Measurements from ENCODE around the gene PRKCH. TPM values are rescaled to one million over a fixed set of nuclear protein-coding genes. Genes with fewer than 3 reads are reported as not detected.

PRKCH gene
- total RNA-seq, 1 donor from 2014 or later, result 209 TPM

- DNase-seq (ENCODE audit: low read depth in 2 of 2), result peak in 1 of 2 donors; percentile 72
Measured at GRCh38 chr14:61420326-61420725, 98.9 kb downstream of the PRKCH start.

GRCh38 chr14:61421212-61421923, 100.0 kb downstream of the PRKCH start:
- no peak for DNase-seq (ENCODE audit: low read depth in 2 of 2)

- DNase-seq (ENCODE audit: low read depth in 2 of 2), result no peak
Measured at GRCh38 chr14:61426048-61426447, 104.7 kb downstream of the PRKCH start.

- no peak for DNase-seq (ENCODE audit: low read depth in 2 of 2)
Measured at GRCh38 chr14:61428261-61428660, 106.9 kb downstream of the PRKCH start.

- DNase-seq (ENCODE audit: low read depth in 2 of 2), result no peak
Measured at GRCh38 chr14:61429316-61429715, 107.9 kb downstream of the PRKCH start.

GRCh38 chr14:61430066-61430757, 108.8 kb downstream of the PRKCH start:
- no peak for DNase-seq (ENCODE audit: low read depth in 2 of 2)

- peak in 1 of 2 donors; percentile 79 for DNase-seq (ENCODE audit: low read depth in 2 of 2)
Measured at GRCh38 chr14:61433169-61433568, 111.8 kb downstream of the PRKCH start.

- no peak for DNase-seq (ENCODE audit: low read depth in 2 of 2)
Measured at GRCh38 chr14:61433828-61434227, 112.4 kb downstream of the PRKCH start.

GRCh38 chr14:61434311-61434710, 112.9 kb downstream of the PRKCH start:
- DNase-seq (ENCODE audit: low read depth in 2 of 2), result no peak

GRCh38 chr14:61435563-61436337, 114.4 kb downstream of the PRKCH start:
- DNase-seq (ENCODE audit: low read depth in 2 of 2), result peak in 1 of 2 donors; percentile 57

GRCh38 chr14:61437381-61437780, 116.0 kb downstream of the PRKCH start:
- peak in 1 of 2 donors; percentile 36 for DNase-seq (ENCODE audit: low read depth in 2 of 2)

GRCh38 chr14:61438036-61438435, 116.7 kb downstream of the PRKCH start:
- no peak for DNase-seq (ENCODE audit: low read depth in 2 of 2)

- peak in 1 of 2 donors; percentile 54 for DNase-seq (ENCODE audit: low read depth in 2 of 2)
Measured at GRCh38 chr14:61438497-61438859, 117.1 kb downstream of the PRKCH start.

- DNase-seq (ENCODE audit: low read depth in 2 of 2), result peak; percentile 83 to 89
Measured at GRCh38 chr14:61438860-61439765, 117.7 kb downstream of the PRKCH start.

- no peak for DNase-seq (ENCODE audit: low read depth in 2 of 2)
Measured at GRCh38 chr14:61439779-61440418, 118.5 kb downstream of the PRKCH start.

GRCh38 chr14:61443481-61443880, 122.1 kb downstream of the PRKCH start:
- DNase-seq (ENCODE audit: low read depth in 2 of 2), result no peak

- no peak for DNase-seq (ENCODE audit: low read depth in 2 of 2)
Measured at GRCh38 chr14:61444215-61444768, 122.9 kb downstream of the PRKCH start.

GRCh38 chr14:61451491-61451890, 130.1 kb downstream of the PRKCH start:
- no peak for DNase-seq (ENCODE audit: low read depth in 2 of 2)

- DNase-seq (ENCODE audit: low read depth in 2 of 2), result no peak
Measured at GRCh38 chr14:61451891-61452400, 130.6 kb downstream of the PRKCH start.

- no peak for DNase-seq (ENCODE audit: low read depth in 2 of 2)
Measured at GRCh38 chr14:61452452-61452851, 131.1 kb downstream of the PRKCH start.

Data from dermis microvascular lymphatic vessel endothelial cell (primary cell).